ENCODE results near the gene TGFB1I1.

TGFB1I1 gene

GRCh38 chr16:31525113-31525512, 53.2 kb downstream of the TGFB1I1 start:
- TF ChIP-seq CTCF (IDR thresholded peaks at IDR 0.05; ENCODE audit: low read depth, low read length), result no peak
- H3K4me3 ChIP-seq (ENCODE audit: low read depth, low read length), result no peak overlapping the region

More at GRCh38 chr16:31525113-31525512, 53.2 kb downstream of the TGFB1I1 start:
- Histone ChIP-seq H3K9me3 (no peaks in the 10 kb centered on the region; the same call in 1 of the 2 replicates), H3K36me3 (no peaks in the 10 kb centered on the region), H3K4me1 (no peaks in the 10 kb centered on the region), H3K27me3 (peaks cover 59% of the 10 kb centered on the region)
- no peak for DNase-seq
